HepG2 (cell line): ENCODE data around the gene TBC1D14. TPM values are rescaled to one million over a fixed set of nuclear protein-coding genes. Genes with fewer than 3 reads are reported as not detected.
A peak's percentile ranks its signal among the peaks of the same experiment; 100 is the strongest.

Source experiments
- ATAC-seq: fragments of 200-7000 bp; cut with Tn5 transposase; 3 replicates; pipeline ENCODE4 v1.9.1; 2020; ENCODE audit warnings: mild to moderate bottlenecking, moderate library complexity
- BruUV-seq: library from RNA; stranded (reverse); fragments of 400-500 nt; replicated peaks from 2 replicates; lab custom pipeline; 2021; lab: Mats Ljungman, UMichigan
- CTCF ChIA-PET: fragments of 300-600 bp; formaldehyde crosslinking; extraction: SDS; loops from one replicate; lab custom pipeline; 2021; ENCODE audit warnings: low total read pairs, inconsistent platforms, low intra/inter-chr PET ratio; lab: Yijun Ruan, JAX
- POLR2A ChIA-PET: fragments of 350-600 bp; sonication (Branson Sonifier 250); formaldehyde crosslinking; loops from one replicate; lab custom pipeline; 2020; ENCODE audit warnings: antibody characterized with exemption, inconsistent platforms; lab: Yijun Ruan, JAX
- DNase-seq: peaks from one replicate; pipeline ENCODE4 v3.0.0-alpha.2; 2015; ENCODE audit warnings: low spot score
- FAIRE-seq: peaks from 3 replicates; lab custom pipeline; 2011; peaks lifted over from hg19 to GRCh38; lab: Jason Lieb, UNC
- H2AFZ ChIP-seq: one replicate; pipeline ENCODE4 v1.6.1; 2011; ENCODE audit warnings: low read length, inconsistent platforms
- H3K27ac ChIP-seq: fragments of 300-600 bp; 3 replicates; pipeline ENCODE4 v1.8.0; 2011; ENCODE audit warnings: mixed run types, mild to moderate bottlenecking, mixed read lengths, low read length, inconsistent platforms; ENCODE audit not compliant: insufficient read depth; ENCODE audit errors: extremely low read length
- H3K27me3 ChIP-seq, 2 experiments: fragments of 200-600 bp in 1 of 2; 2 replicates in 1 of 2; 3 replicates in 1 of 2; pipeline versions ENCODE4 v1.6.0 to v1.8.0; 2011; ENCODE audit warnings: low read length in 2 of 2, mild to moderate bottlenecking in 2 of 2, moderate library complexity in 2 of 2, inconsistent platforms in 1 of 2; ENCODE audit not compliant: insufficient read depth in 2 of 2, control insufficient read depth in 1 of 2
- H3K36me3 ChIP-seq, 2 experiments: fragments of 200-600 bp in 1 of 2; replicated peaks in 1 of 2; 2 replicates in 1 of 2; 3 replicates in 1 of 2; pipeline versions ENCODE4 v1.5.1 to v1.8.0; 2011; ENCODE audit warnings: low read length in 2 of 2, inconsistent platforms in 1 of 2; ENCODE audit not compliant: insufficient read depth in 2 of 2, control insufficient read depth in 1 of 2
- H3K4me1 ChIP-seq: 2 replicates; pipeline ENCODE4 v1.5.1; 2012; ENCODE audit warnings: low read length, inconsistent platforms; ENCODE audit not compliant: insufficient read depth
- H3K4me2 ChIP-seq: 2 replicates; pipeline ENCODE4 v1.6.0; 2011; ENCODE audit warnings: low read depth, low read length, inconsistent platforms
- H3K4me3 ChIP-seq, 3 experiments: fragments of 200-600 bp in 1 of 3; sonication (generic), shearing (Covaris generic) in 1 of 3; replicated peaks in 1 of 3; 2 replicates each; pipeline ENCODE4 v1.5.1; 2011 to 2016; ENCODE audit warnings: low read length in 3 of 3, inconsistent platforms in 2 of 3, low read depth in 2 of 3, mild to moderate bottlenecking in 2 of 3, control low read depth in 1 of 3, mixed read lengths in 1 of 3; ENCODE audit not compliant: insufficient read depth in 1 of 3
- H3K79me2 ChIP-seq: one replicate; pipeline ENCODE4 v1.6.1; 2011; ENCODE audit warnings: low read length, inconsistent platforms; ENCODE audit not compliant: insufficient read depth
- H3K9ac ChIP-seq: 2 replicates; pipeline ENCODE4 v1.6.0; 2011; ENCODE audit warnings: mild to moderate bottlenecking, low read depth, low read length, inconsistent platforms; ENCODE audit not compliant: insufficient read depth
- H3K9me3 ChIP-seq: 2 replicates; pipeline ENCODE4 v1.5.1; 2012; ENCODE audit warnings: mild to moderate bottlenecking, low read length
- H4K20me1 ChIP-seq: 2 replicates; pipeline ENCODE4 v1.6.0; 2011; ENCODE audit warnings: inconsistent platforms, mild to moderate bottlenecking, low read length, moderate library complexity; ENCODE audit not compliant: insufficient read depth
- ARNT2 ChIP-seq: sonication (generic); formaldehyde crosslinking; IDR thresholded peaks from 2 replicates; pipeline ENCODE4 v1.8.0; 2022; ENCODE audit warnings: mild to moderate bottlenecking, low read depth, missing genetic modification reagents, moderate library complexity
- MLX ChIP-seq: IDR thresholded peaks from 2 replicates; pipeline ENCODE4 v1.6.1; 2016
- ZFP36 ChIP-seq: fragments of 150-350 bp; IDR thresholded peaks from 2 replicates; pipeline ENCODE4 v1.6.1; 2018; ENCODE audit warnings: borderline replicate concordance, low read length, low read depth; ENCODE audit not compliant: partially characterized antibody
- ZFX ChIP-seq: sonication (generic); formaldehyde crosslinking; IDR thresholded peaks from 2 replicates; pipeline ENCODE4 v1.4.0; 2020; ENCODE audit warnings: mild to moderate bottlenecking, low read depth, missing genetic modification reagents, moderate library complexity
- WGBS: methylation state at CpG from one replicate; pipeline ENCODE4 v1.1.6; 2017; ENCODE audit warnings: low lambda C conversion rate; 5-methylcytosine and 5-hydroxymethylcytosine counted together
- in situ Hi-C: cut with HindIII; loops from 2 replicates; pipeline ENCODE4 v1.10.0; 2017; ENCODE audit warnings: low pct_unique_long_range_greater_than_20kb; ENCODE audit not compliant: extremely low pct_ligation_motif_present
- intact Hi-C: fragments of 100-400 bp; cut with micrococcal nuclease; formaldehyde crosslinking; loops from one replicate; pipeline ENCODE4 v1.10.0; 2022; ENCODE audit not compliant: unreplicated experiment
- polyA plus RNA-seq, 8 experiments: library from polyadenylated mRNA; depleted of rRNA in 3 of 8; stranded (reverse) in 7 of 8; unstranded in 1 of 8; fragments of >200 nt; fragmentation: Illumina TruSeq in 4 of 8; extraction: Trizol in 4 of 8; gene quantifications; 2 replicates each; pipeline versions ENCODE4 v1.2.1 to v1.2.3, GENCODE V29; 2011 to 2016; ENCODE audit warnings: low read depth in 4 of 8, missing spikeins in 1 of 8, mixed read lengths in 1 of 8; ENCODE audit not compliant: insufficient read depth in 1 of 8
- total RNA-seq, 5 experiments: library from RNA; depleted of rRNA; stranded (reverse); fragments of >200 nt; fragmentation: Illumina TruSeq; extraction: Trizol; gene quantifications; 2 replicates each; pipeline ENCODE4 v1.2.3, GENCODE V29; 2016; ENCODE audit warnings: low read depth in 1 of 5
- TF ChIP-seq, protein P1 (sequence below): sonication (generic); formaldehyde crosslinking; IDR thresholded peaks from 2 replicates; pipeline ENCODE4 v1.4.0; 2020; ENCODE audit warnings: missing genetic modification reagents

Gene TBC1D14
- total and polyA plus RNA-seq, 2 of the 13 experiments (the other 11 are each of a cell fraction or from before 2014, with no cell fraction given), result 29.5 to 46.5 TPM

GRCh38 chr4:7055111-7055989 lies 145.7 kb downstream of the TBC1D14 start:
- POLR2A ChIA-PET, result interaction anchor here (1.8 kb wide), 1 partner anchor 12 kb away, joined by 9 read pairs; the partner anchor contains the start of gene GRPEL1
- Histone ChIP-seq H4K20me1 (0 out of 2 replicates have a peak, but pooled peaks cover 4% of the 10 kb centered on the region), H3K9ac (no peak overlapping the region), H3K27me3 (no peaks in the 10 kb centered on the region), H3K9me3 (no peaks in the 10 kb centered on the region), H2AFZ (no peak overlapping the region), H3K4me2 (no peak overlapping the region), H3K36me3 (peaks cover 11 to 54% of the 10 kb centered on the region in 2 experiments; a peak in 4 of 5 replicates), H3K4me3 (no peak overlapping the region), H3K79me2 (no peaks in the 10 kb centered on the region), H3K4me1 (no peaks in the 10 kb centered on the region), H3K27ac (no peak overlapping the region)
- WGBS, result 97% methylated on average over 30 of the region's 31 CpGs
- CTCF ChIA-PET, result no interaction called here
- intact Hi-C loops, result no loop called here
- in situ Hi-C loops, result no loop called here
- no peak for FAIRE-seq
- no peak for ATAC-seq
- no peak for DNase-seq
- TF ChIP-seq, protein P1, sequence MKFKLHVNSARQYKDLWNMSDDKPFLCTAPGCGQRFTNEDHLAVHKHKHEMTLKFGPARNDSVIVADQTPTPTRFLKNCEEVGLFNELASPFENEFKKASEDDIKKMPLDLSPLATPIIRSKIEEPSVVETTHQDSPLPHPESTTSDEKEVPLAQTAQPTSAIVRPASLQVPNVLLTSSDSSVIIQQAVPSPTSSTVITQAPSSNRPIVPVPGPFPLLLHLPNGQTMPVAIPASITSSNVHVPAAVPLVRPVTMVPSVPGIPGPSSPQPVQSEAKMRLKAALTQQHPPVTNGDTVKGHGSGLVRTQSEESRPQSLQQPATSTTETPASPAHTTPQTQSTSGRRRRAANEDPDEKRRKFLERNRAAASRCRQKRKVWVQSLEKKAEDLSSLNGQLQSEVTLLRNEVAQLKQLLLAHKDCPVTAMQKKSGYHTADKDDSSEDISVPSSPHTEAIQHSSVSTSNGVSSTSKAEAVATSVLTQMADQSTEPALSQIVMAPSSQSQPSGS, result no peak
- no peak for TF ChIP-seq ZFX
- TF ChIP-seq ZFP36, result no peak
- TF ChIP-seq ARNT2, result no peak
- no peak for TF ChIP-seq MLX (CRISPR knock-in tag)
- BruUV-seq, result TSS peak; percentile 32
